HG03064 (cell line): ENCODE data around the gene SPEM2.

ENCODE experiments used
- ATAC-seq: cut with Tn5 transposase; IDR thresholded peaks from one replicate; pipeline ENCODE4 v1.9.1; 2021; ENCODE audit warnings: low read depth; ENCODE audit not compliant: unreplicated experiment

SPEM2 gene

GRCh38 chr17:7440113-7440833 is 14.9 kb downstream of the SPEM2 start:
- no peak for ATAC-seq

- ATAC-seq = no peak
Observed at GRCh38 chr17:7440834-7441195, 15.4 kb downstream of the SPEM2 start.

GRCh38 chr17:7441266-7441665 is 15.8 kb downstream of the SPEM2 start:
- no peak for ATAC-seq

GRCh38 chr17:7442142-7442541 is 16.7 kb downstream of the SPEM2 start:
- ATAC-seq = no peak

GRCh38 chr17:7443499-7444485 is 18.4 kb downstream of the SPEM2 start:
- ATAC-seq = no peak

- ATAC-seq = no peak
Observed at GRCh38 chr17:7444682-7445618, 19.5 kb downstream of the SPEM2 start, which contains the start of gene CHRNB1. TSS of gene CHRNB1 (plus strand) at chr17:7445061. CDS start at chr17:7445128, 67 bp downstream.

- no peak for ATAC-seq
Observed at GRCh38 chr17:7445619-7445968, 20.2 kb downstream of the SPEM2 start.

GRCh38 chr17:7448461-7448860 is 23.0 kb downstream of the SPEM2 start:
- no peak for ATAC-seq

- ATAC-seq = no peak
Observed at GRCh38 chr17:7459961-7460545, 34.6 kb downstream of the SPEM2 start.

- no peak for ATAC-seq
Observed at GRCh38 chr17:7460850-7461660, 35.6 kb downstream of the SPEM2 start.

- no peak for ATAC-seq
Observed at GRCh38 chr17:7462474-7463371, 37.3 kb downstream of the SPEM2 start.

GRCh38 chr17:7463372-7463846 is 38.0 kb downstream of the SPEM2 start:
- ATAC-seq = no peak

GRCh38 chr17:7464081-7464480 is 38.7 kb downstream of the SPEM2 start:
- no peak for ATAC-seq

- ATAC-seq = no peak
Observed at GRCh38 chr17:7465597-7466275, 40.3 kb downstream of the SPEM2 start.

GRCh38 chr17:7466318-7466638 is 40.9 kb downstream of the SPEM2 start:
- ATAC-seq = no peak

GRCh38 chr17:7466639-7467341 is 41.4 kb downstream of the SPEM2 start:
- ATAC-seq = no peak

GRCh38 chr17:7467498-7467897 is 42.1 kb downstream of the SPEM2 start:
- ATAC-seq = no peak
